Hematopoietic multipotent progenitor cell treated with erythropoietin and hydrocortisone succinate and interleukin-3 and kit ligand, for 17 days (in vitro differentiated cells): ENCODE results near the gene GNAT1.
"Not testable (repeated sequence)": the region's sequence is repeated elsewhere in the genome, so short reads cannot be mapped to it uniquely, and the experiment has no call there.

Experiments used
- DNase-seq: peaks from one replicate; pipeline ENCODE4 v3.0.0-alpha.2; 2015; ENCODE audit warnings: low spot score

Gene GNAT1

DNA sequence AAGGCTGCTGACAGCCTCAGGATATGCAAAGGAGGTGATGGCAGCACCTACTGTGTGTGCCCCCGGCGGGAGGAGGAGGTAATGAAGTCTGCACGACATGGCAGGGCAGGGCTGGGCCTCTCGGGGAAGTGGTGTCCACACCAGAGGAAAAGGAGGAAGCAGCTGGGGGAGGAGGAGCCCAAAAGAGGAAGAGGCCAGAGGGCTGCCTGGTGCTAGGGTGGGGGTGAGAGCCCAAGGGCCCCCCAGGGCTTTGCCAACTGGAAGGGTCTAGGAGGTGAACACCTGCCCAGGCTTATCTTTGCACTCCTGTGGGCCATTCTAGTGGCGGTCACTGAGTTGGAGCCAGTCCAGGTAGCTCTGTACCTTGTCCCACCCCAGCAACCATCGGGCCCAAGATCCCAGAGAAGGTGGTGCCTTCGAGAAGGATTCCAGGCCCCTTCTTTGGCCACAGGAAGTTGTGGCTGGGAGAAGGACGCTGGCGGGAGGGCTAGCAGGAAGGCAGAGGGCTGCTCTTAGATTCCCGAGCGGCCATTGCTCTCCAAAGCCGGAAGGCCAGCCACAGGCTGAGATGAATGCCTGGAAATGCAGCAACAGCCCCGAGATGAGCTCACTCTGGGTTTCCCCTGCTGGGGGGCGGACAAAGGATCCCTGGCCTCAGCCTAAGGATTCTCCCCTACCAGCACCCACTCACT, 51.6 kb downstream of the GNAT1 start:
- DNase-seq = no peak

DNA sequence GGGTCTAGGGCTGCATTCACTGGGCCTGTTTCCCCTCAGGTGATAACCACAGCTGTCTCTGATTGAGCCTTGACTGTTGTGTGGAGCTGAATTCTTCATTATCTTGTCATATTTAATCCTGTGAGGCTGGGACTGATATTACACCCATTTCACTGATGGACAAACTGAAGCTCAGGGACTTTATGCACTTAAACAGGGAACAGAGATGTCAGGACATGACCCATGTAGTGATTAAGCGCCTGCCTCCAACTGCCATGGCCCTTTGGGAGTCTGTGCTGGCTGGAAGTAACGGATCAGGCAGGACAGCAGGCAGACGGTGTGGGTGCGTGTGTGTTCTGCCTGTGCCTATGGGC, 52.1 kb downstream of the GNAT1 start:
- no peak for DNase-seq

DNA sequence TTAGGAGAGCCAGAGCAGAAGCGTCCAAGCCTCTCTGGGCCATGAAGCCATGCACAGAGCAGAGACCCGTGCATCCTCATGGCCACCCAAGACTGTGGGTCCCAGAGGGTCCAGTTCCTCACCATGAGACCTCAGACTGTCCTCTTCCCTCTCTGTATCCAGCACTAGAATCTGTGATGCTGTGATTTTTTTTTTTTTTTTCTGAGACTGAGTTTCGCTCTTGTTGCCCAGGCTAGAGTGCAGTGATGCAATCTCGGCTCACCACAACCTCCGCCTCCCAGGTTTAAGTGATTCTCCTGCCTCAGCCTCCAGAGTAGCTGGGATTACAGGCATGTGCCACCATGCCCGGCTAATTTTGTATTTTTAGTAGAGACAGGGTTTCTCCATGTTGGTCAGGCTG, 53.4 kb downstream of the GNAT1 start:
- DNase-seq = not testable (repeated sequence)

DNA sequence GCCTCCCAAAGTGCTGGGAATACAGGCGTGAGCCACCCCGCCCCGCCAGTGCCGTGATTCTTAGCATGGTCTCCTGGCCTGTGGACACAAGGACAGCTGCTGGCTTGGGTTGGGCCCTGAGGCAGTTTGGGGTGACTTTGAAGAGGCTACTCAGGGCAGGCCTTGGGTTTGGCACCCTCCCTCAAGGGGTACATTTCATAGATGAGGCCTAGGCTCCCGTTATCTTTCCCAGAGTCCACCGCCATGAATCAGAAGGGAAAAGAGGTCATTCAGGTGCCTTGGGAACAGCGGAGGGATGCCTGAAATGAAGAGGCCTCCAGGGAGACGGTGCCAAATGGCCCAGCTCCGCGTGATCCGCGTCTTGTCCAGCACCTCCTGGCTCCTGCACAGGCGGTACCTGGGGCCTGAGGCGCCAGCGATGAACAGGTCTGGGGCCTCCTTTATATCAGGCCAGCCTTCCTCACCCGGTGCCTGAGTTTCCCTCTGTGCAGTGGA, 53.9 kb downstream of the GNAT1 start:
- no peak for DNase-seq

DNA sequence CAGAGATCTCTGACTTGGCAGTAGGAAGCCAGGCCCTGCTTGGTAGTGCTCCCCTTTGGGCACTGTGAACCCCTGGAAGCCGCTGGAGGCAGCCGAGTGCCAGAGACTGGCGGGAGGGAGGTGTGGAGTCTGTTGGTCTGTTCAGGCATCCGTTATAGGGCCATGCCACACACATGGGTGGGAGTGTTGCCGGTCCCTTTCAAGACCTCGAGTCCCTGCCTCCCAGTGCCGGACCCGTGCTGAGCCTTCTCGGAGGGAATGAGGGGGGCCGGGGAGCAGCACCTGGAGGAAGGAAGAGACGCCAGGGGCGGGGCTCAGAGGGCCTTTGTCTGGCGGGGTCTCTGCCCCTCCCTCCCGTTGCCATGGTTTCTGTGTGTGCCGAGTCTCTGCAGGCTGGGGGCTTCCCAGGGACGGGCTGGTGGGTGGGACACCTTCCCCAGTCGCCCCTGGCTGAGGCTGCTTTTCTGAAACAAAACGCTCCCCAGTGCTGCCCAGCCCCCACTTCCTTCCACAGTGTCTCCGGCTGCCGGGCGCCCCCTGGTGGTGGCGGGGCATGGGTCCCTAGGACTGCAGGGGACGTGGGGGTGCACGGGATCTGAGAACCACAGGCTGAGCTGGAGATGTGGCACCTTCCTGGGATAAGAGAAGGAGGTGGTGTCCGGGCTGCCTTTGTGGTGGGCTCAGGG, 54.6 kb downstream of the GNAT1 start:
- peak; percentile 90 for DNase-seq

DNA sequence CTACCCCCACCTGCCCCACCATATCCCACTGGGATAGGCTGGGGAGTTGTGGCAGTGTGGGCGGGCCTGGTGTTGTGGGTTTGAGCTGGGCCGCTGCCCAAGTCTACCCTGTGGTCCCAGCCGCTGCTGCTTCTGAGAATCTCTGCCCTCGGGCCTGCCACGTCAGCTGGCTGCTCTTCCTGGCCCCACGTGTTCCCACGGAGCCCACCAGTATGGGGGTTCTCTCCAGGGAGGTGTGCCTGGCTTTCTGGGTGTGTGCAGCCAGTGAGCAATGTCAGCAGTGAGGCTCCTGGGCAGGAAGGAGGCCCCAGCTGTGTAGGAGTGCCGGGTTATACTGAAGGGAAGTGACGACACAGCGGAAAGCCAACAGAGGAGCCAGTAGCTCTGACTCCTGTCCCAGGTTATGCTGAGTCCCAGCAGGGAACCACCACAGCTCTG, 55.1 kb downstream of the GNAT1 start:
- no peak for DNase-seq
